IMR-90 (cell line): Measurements from ENCODE around the gene PSMG4.

Experiments used
- BHLHE40 ChIP-seq: fragments of 150-350 bp; IDR thresholded peaks from 2 replicates; pipeline ENCODE4 v1.6.1; 2016; ENCODE audit warnings: mild to moderate bottlenecking, low read depth, low read length
- CEBPB ChIP-seq: IDR thresholded peaks from 2 replicates; pipeline ENCODE4 v1.6.1; 2012; ENCODE audit warnings: low read depth, low read length, improper control_type of control experiment
- CTCF ChIP-seq: conservative IDR thresholded peaks from 2 replicates; pipeline ENCODE4 v1.5.1; 2012; ENCODE audit warnings: mild to moderate bottlenecking, low read depth, low read length, improper control_type of control experiment
- NFE2L2 ChIP-seq: fragments of 150-350 bp; IDR thresholded peaks from 2 replicates; pipeline ENCODE4 v1.6.1; 2016; ENCODE audit warnings: low read depth, mild to moderate bottlenecking, low read length
- POLR2A ChIP-seq: IDR thresholded peaks from 2 replicates; pipeline ENCODE4 v1.6.1; 2012; ENCODE audit warnings: mild to moderate bottlenecking, low read depth, low read length
- RAD21 ChIP-seq: IDR thresholded peaks from 2 replicates; pipeline ENCODE4 v1.6.1; 2012; ENCODE audit warnings: low read length, improper control_type of control experiment
- TF ChIP-seq, protein P1 (sequence below): fragments of 150-350 bp; IDR thresholded peaks from 2 replicates; pipeline ENCODE4 v1.6.1; 2017; ENCODE audit warnings: mild to moderate bottlenecking, antibody characterized with exemption, low read length, low read depth
- TF ChIP-seq, protein P2 (sequence below): fragments of 150-350 bp; IDR thresholded peaks from 2 replicates; pipeline ENCODE4 v1.6.1; 2016; ENCODE audit warnings: low read depth, mild to moderate bottlenecking, low read length, moderate library complexity, borderline replicate concordance

DNA sequence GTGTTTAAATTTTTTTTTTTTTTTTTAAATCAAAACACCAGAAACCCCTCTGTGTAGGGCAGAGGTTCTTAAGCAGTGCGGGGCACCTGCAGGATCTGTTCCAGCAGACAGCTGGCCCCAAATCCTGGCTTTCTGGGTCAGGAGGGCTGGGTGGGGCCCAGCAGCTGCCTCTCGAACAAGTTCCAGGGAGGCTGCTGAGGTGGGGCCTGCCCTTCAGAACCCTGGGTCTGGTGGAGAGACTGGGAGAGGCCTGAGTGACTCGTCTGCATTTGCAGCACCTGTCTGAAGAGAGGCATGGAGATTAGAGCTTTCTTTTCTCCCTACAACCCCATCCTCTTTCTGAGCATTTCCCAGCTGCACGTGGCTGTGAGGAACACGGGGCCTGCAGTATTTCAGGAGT lies 8.4 kb downstream of the PSMG4 start:
- TF ChIP-seq CTCF (no peak), CEBPB (no peak), POLR2A (no peak), BHLHE40 (no peak), NFE2L2 (no peak), RAD21 (no peak)
- TF ChIP-seq, protein P1, sequence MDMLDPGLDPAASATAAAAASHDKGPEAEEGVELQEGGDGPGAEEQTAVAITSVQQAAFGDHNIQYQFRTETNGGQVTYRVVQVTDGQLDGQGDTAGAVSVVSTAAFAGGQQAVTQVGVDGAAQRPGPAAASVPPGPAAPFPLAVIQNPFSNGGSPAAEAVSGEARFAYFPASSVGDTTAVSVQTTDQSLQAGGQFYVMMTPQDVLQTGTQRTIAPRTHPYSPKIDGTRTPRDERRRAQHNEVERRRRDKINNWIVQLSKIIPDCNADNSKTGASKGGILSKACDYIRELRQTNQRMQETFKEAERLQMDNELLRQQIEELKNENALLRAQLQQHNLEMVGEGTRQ = no peak
- TF ChIP-seq, protein P2, sequence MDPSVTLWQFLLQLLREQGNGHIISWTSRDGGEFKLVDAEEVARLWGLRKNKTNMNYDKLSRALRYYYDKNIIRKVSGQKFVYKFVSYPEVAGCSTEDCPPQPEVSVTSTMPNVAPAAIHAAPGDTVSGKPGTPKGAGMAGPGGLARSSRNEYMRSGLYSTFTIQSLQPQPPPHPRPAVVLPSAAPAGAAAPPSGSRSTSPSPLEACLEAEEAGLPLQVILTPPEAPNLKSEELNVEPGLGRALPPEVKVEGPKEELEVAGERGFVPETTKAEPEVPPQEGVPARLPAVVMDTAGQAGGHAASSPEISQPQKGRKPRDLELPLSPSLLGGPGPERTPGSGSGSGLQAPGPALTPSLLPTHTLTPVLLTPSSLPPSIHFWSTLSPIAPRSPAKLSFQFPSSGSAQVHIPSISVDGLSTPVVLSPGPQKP = no peak
